HepG2 (cell line): ENCODE data around the gene IGIP. TPM values are rescaled to one million over a fixed set of nuclear protein-coding genes. Genes with fewer than 3 reads are reported as not detected.
A peak's percentile ranks its signal among the peaks of the same experiment; 100 is the strongest.

Experiments used
- ATM ChIP-seq: fragments of 450-650 bp; IDR thresholded peaks from 2 replicates; pipeline ENCODE4 v1.7.1; 2017; ENCODE audit warnings: mild to moderate bottlenecking, borderline replicate concordance
- CCDC6 ChIP-seq: sonication (generic); formaldehyde crosslinking; IDR thresholded peaks from 2 replicates; pipeline ENCODE4 v1.8.1; 2022; ENCODE audit warnings: mild to moderate bottlenecking, missing genetic modification reagents, moderate library complexity
- EHMT2 ChIP-seq: fragments of 200-600 bp; sonication (generic); IDR thresholded peaks from 2 replicates; pipeline ENCODE4 v1.7.0; 2017; ENCODE audit warnings: antibody characterized with exemption, low read depth, low read length, borderline replicate concordance
- FOSL2 ChIP-seq: sonication (generic); formaldehyde crosslinking; IDR thresholded peaks from 2 replicates; pipeline ENCODE4 v1.4.0; 2020; ENCODE audit warnings: missing genetic modification reagents
- FOXP4 ChIP-seq: sonication (generic); formaldehyde crosslinking; IDR thresholded peaks from 2 replicates; pipeline ENCODE4 v1.4.0; 2020; ENCODE audit warnings: missing genetic modification reagents
- HBP1 ChIP-seq: IDR thresholded peaks from 2 replicates; pipeline ENCODE4 v1.6.1; 2016; ENCODE audit warnings: low read depth, control low read depth
- HNRNPUL1 ChIP-seq: fragments of 200-400 bp; formaldehyde crosslinking; IDR thresholded peaks from 2 replicates; pipeline ENCODE4 v1.6.1; 2017; ENCODE audit warnings: low read depth, mild to moderate bottlenecking, low read length, moderate library complexity
- HOXA3 ChIP-seq: sonication (generic); formaldehyde crosslinking; IDR thresholded peaks from 2 replicates; pipeline ENCODE4 v1.5.0; 2020; ENCODE audit warnings: missing genetic modification reagents
- MTA1 ChIP-seq: sonication (generic); formaldehyde crosslinking; IDR thresholded peaks from 2 replicates; pipeline ENCODE4 v1.4.0; 2020; ENCODE audit warnings: missing genetic modification reagents, mild to moderate bottlenecking, borderline replicate concordance
- MTF2 ChIP-seq: sonication (generic); formaldehyde crosslinking; IDR thresholded peaks from 2 replicates; pipeline ENCODE4 v1.5.0; 2020; ENCODE audit warnings: missing genetic modification reagents, borderline replicate concordance
- NONO ChIP-seq, 2 experiments: fragments of 450-650 bp in 1 of 2; sonication (generic) in 1 of 2; formaldehyde crosslinking in 1 of 2; IDR thresholded peaks in 1 of 2; conservative IDR thresholded peaks in 1 of 2; 2 replicates each; pipeline versions ENCODE4 v1.6.1 to v1.8.0; 2017 to 2022; ENCODE audit warnings: mild to moderate bottlenecking in 1 of 2, missing genetic modification reagents in 1 of 2, moderate library complexity in 1 of 2
- NR2F6 ChIP-seq, 2 experiments: IDR thresholded peaks; 2 replicates each; pipeline ENCODE4 v1.6.1; 2016; ENCODE audit warnings: antibody characterized with exemption in 1 of 2, mild to moderate bottlenecking in 1 of 2
- RBM22 ChIP-seq: fragments of 200-400 bp; formaldehyde crosslinking; optimal IDR thresholded peaks from 2 replicates; pipeline ENCODE3; 2017; ENCODE audit warnings: mild to moderate bottlenecking, low read length, moderate library complexity
- SNAPC2 ChIP-seq: sonication (generic); formaldehyde crosslinking; IDR thresholded peaks from 2 replicates; pipeline ENCODE4 v1.8.1; 2022; ENCODE audit warnings: mild to moderate bottlenecking, missing genetic modification reagents
- SP2 ChIP-seq: sonication (generic); formaldehyde crosslinking; IDR thresholded peaks from 2 replicates; pipeline ENCODE4 v1.5.1; 2020; ENCODE audit warnings: mild to moderate bottlenecking, missing genetic modification reagents
- YY1 ChIP-seq: IDR thresholded peaks from 2 replicates; pipeline ENCODE4 v1.6.1; 2011; ENCODE audit warnings: low read length, low read depth, moderate library complexity, mild to moderate bottlenecking; ENCODE audit not compliant: insufficient read depth, insufficient replicate concordance
- ZFP36 ChIP-seq: fragments of 150-350 bp; IDR thresholded peaks from 2 replicates; pipeline ENCODE4 v1.6.1; 2018; ENCODE audit warnings: borderline replicate concordance, low read length, low read depth; ENCODE audit not compliant: partially characterized antibody
- ZFP36L2 ChIP-seq: sonication (generic); formaldehyde crosslinking; IDR thresholded peaks from 2 replicates; pipeline ENCODE4 v1.4.0; 2020; ENCODE audit warnings: missing genetic modification reagents
- ZNF20 ChIP-seq: sonication (generic); formaldehyde crosslinking; IDR thresholded peaks from 2 replicates; pipeline ENCODE4 v1.4.0; 2020; ENCODE audit warnings: mild to moderate bottlenecking, moderate library complexity, missing genetic modification reagents
- ZNF292 ChIP-seq: sonication (generic); formaldehyde crosslinking; IDR thresholded peaks from 2 replicates; pipeline ENCODE4 v1.8.1; 2022; ENCODE audit warnings: mild to moderate bottlenecking, low read depth, missing genetic modification reagents, borderline replicate concordance
- ZNF30 ChIP-seq: sonication (generic); formaldehyde crosslinking; IDR thresholded peaks from 2 replicates; pipeline ENCODE4 v1.5.0; 2020; ENCODE audit warnings: mild to moderate bottlenecking, missing genetic modification reagents
- ZNF740 ChIP-seq: sonication (generic); formaldehyde crosslinking; IDR thresholded peaks from 2 replicates; pipeline ENCODE4 v1.4.0; 2020; ENCODE audit warnings: missing genetic modification reagents
- ZNF777 ChIP-seq: sonication (generic); formaldehyde crosslinking; IDR thresholded peaks from 2 replicates; pipeline ENCODE4 v1.4.0; 2020; ENCODE audit warnings: missing genetic modification reagents
- ZNF878 ChIP-seq: sonication (generic); formaldehyde crosslinking; IDR thresholded peaks from 2 replicates; pipeline ENCODE4 v1.8.1; 2023; ENCODE audit warnings: mild to moderate bottlenecking, missing genetic modification reagents, moderate library complexity
- ZNF883 ChIP-seq: sonication (generic); formaldehyde crosslinking; IDR thresholded peaks from 2 replicates; pipeline ENCODE4 v1.5.1; 2020; ENCODE audit warnings: mild to moderate bottlenecking, missing genetic modification reagents; ENCODE audit errors: not compliant biosample characterization
- polyA plus RNA-seq, 8 experiments: library from polyadenylated mRNA; depleted of rRNA in 3 of 8; stranded (reverse) in 7 of 8; unstranded in 1 of 8; fragments of >200 nt; fragmentation: Illumina TruSeq in 4 of 8; extraction: Trizol in 4 of 8; gene quantifications; 2 replicates each; pipeline versions ENCODE4 v1.2.1 to v1.2.3, GENCODE V29; 2011 to 2016; ENCODE audit warnings: low read depth in 4 of 8, missing spikeins in 1 of 8, mixed read lengths in 1 of 8; ENCODE audit not compliant: insufficient read depth in 1 of 8
- total RNA-seq, 5 experiments: library from RNA; depleted of rRNA; stranded (reverse); fragments of >200 nt; fragmentation: Illumina TruSeq; extraction: Trizol; gene quantifications; 2 replicates each; pipeline ENCODE4 v1.2.3, GENCODE V29; 2016; ENCODE audit warnings: low read depth in 1 of 5

Gene IGIP
- total and polyA plus RNA-seq, 2 of the 13 experiments (the other 11 are each of a cell fraction or from before 2014, with no cell fraction given): 1.7 to 2.1 TPM

GRCh38 chr5:140174465-140175366 lies 49.0 kb downstream of the IGIP start, which contains the start of gene CYSTM1 (continued):
- TF ChIP-seq NONO (IDR thresholded peaks at IDR 0.05): no peak
- TF ChIP-seq NONO (CRISPR knock-in tag; conservative IDR thresholded peaks at IDR 0.05): no peak; the same call in 1 of the 2 replicates
- peak; percentile 91 for TF ChIP-seq RBM22
- TF ChIP-seq ZNF30 (CRISPR knock-in tag): no peak
- peak; percentile 98 for TF ChIP-seq HOXA3 (CRISPR knock-in tag)
- no peak for TF ChIP-seq ZNF292 (CRISPR knock-in tag)
- no peak for TF ChIP-seq ZNF878 (CRISPR knock-in tag)
- TF ChIP-seq FOSL2 (CRISPR knock-in tag): peak; percentile 63
- no peak for TF ChIP-seq ZNF20 (CRISPR knock-in tag)
- TF ChIP-seq FOXP4 (CRISPR knock-in tag): no peak; the same call in 1 of the 2 replicates
- no peak for TF ChIP-seq ZNF740 (CRISPR knock-in tag)
- no peak for TF ChIP-seq SP2 (CRISPR knock-in tag)
- TF ChIP-seq EHMT2: no peak
- TF ChIP-seq HBP1 (CRISPR knock-in tag): peak; percentile 25; the same call in 1 of the 2 replicates
- TF ChIP-seq ZNF883 (CRISPR knock-in tag): no peak
- TF ChIP-seq NR2F6 (IDR thresholded peaks at IDR 0.05): no peak
- peak; percentile 27; the same call in 1 of the 2 replicates for TF ChIP-seq NR2F6 (CRISPR knock-in tag; IDR thresholded peaks at IDR 0.05)
- TF ChIP-seq SNAPC2 (CRISPR knock-in tag): no peak
- TF ChIP-seq CCDC6: peak; percentile 12; the same call in 1 of the 2 replicates
- TF ChIP-seq ZNF777 (CRISPR knock-in tag): peak; percentile 19; the same call in 1 of the 2 replicates
- TF ChIP-seq ATM: no peak
- peak; percentile 30; the same call in 1 of the 2 replicates for TF ChIP-seq MTA1 (CRISPR knock-in tag)
- 0 out of 2 replicates have a peak, but pooled peaks have one; percentile 61 for TF ChIP-seq MTF2 (CRISPR knock-in tag)
- TF ChIP-seq YY1: no peak
- TF ChIP-seq HNRNPUL1: no peak
- no peak for TF ChIP-seq ZFP36L2 (CRISPR knock-in tag)
- TF ChIP-seq ZFP36: no peak
